ENCODE measurements around the gene TOE1. TPM values are rescaled to one million over a fixed set of nuclear protein-coding genes. Genes with fewer than 3 reads are reported as not detected.

TOE1 gene
- total RNA-seq, 1 experiment from 2014 or later: 11.5 TPM

DNA sequence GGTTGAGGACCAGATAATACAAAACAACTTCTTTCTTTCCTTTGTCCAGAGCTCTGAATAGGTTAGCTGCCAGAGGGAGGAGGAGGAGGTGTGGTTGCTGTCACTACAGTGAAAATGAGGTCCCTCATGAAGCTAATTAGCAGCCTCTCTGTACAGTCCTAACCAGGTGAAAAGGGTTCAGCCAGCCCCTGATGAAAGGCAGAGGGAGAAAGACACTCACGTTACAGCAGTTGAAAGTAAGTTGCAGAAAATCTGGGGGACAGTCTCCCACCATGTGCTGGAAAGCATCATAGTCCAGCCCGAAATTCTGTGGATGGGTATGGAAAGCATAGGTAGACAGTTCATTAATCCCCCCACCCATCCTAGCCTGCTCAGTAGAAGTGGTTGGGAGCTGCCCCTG, 6.5 kb downstream of the TOE1 start:
- no peak overlapping the region for H3K9ac ChIP-seq (ENCODE audit: low read length)
- no peak overlapping the region for H3K4me3 ChIP-seq (replicated peaks in 1 of 2; ENCODE audit: low read depth in 1 of 2, low read length in 2 of 2)
- POLR2A ChIA-PET: no interaction called here
- H3K9me3 ChIP-seq (ENCODE audit: control insufficient read depth in 1 of 2, insufficient read depth in 1 of 2, low read depth in 1 of 2, low read length in 2 of 2): no peaks in the 10 kb centered on the region
- no TSS peak for BruUV-seq (replicated peaks)
- DNase-seq (ENCODE audit: low read depth, low spot score) (no peak), ATAC-seq (no peak)
- H3K9me2 ChIP-seq (ENCODE audit: insufficient read depth): no peaks in the 10 kb centered on the region
- peaks cover 16 to 35% of the 10 kb centered on the region in 2 experiments for H3K4me1 ChIP-seq (ENCODE audit: control insufficient read depth in 1 of 2, insufficient read depth in 2 of 2, low read length in 2 of 2)
- no peak overlapping the region for H3K4me2 ChIP-seq (ENCODE audit: low read length)
- H2AFZ ChIP-seq (ENCODE audit: low read depth, low read length, poor library complexity, severe bottlenecking): no peak overlapping the region
- CTCF ChIA-PET: no interaction called here
- TF ChIP-seq EZH2phosphoT487 (IDR thresholded peaks at IDR 0.05; ENCODE audit: borderline replicate concordance) (no peak), SP1 (IDR thresholded peaks at IDR 0.05; ENCODE audit: low read depth) (no peak), YY1 (IDR thresholded peaks at IDR 0.05; ENCODE audit: extremely low read depth, insufficient replicate concordance, low read depth, low read length) (no peak), SRF (IDR thresholded peaks at IDR 0.05; ENCODE audit: low read depth) (no peak), RAD21 (IDR thresholded peaks at IDR 0.05; ENCODE audit: low read depth) (no peak), TCF7L2 (IDR thresholded peaks at IDR 0.05; ENCODE audit: borderline replicate concordance, extremely low read depth, insufficient read depth, insufficient read length) (no peak)
- TF ChIP-seq, protein P1, sequence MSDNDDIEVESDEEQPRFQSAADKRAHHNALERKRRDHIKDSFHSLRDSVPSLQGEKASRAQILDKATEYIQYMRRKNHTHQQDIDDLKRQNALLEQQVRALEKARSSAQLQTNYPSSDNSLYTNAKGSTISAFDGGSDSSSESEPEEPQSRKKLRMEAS (IDR thresholded peaks at IDR 0.05): no peak
- TF ChIP-seq, protein P2, sequence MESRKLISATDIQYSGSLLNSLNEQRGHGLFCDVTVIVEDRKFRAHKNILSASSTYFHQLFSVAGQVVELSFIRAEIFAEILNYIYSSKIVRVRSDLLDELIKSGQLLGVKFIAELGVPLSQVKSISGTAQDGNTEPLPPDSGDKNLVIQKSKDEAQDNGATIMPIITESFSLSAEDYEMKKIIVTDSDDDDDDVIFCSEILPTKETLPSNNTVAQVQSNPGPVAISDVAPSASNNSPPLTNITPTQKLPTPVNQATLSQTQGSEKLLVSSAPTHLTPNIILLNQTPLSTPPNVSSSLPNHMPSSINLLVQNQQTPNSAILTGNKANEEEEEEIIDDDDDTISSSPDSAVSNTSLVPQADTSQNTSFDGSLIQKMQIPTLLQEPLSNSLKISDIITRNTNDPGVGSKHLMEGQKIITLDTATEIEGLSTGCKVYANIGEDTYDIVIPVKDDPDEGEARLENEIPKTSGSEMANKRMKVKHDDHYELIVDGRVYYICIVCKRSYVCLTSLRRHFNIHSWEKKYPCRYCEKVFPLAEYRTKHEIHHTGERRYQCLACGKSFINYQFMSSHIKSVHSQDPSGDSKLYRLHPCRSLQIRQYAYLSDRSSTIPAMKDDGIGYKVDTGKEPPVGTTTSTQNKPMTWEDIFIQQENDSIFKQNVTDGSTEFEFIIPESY (IDR thresholded peaks at IDR 0.05; ENCODE audit: extremely low read depth, insufficient replicate concordance, low read length): no peak
- TF ChIP-seq, protein P3, sequence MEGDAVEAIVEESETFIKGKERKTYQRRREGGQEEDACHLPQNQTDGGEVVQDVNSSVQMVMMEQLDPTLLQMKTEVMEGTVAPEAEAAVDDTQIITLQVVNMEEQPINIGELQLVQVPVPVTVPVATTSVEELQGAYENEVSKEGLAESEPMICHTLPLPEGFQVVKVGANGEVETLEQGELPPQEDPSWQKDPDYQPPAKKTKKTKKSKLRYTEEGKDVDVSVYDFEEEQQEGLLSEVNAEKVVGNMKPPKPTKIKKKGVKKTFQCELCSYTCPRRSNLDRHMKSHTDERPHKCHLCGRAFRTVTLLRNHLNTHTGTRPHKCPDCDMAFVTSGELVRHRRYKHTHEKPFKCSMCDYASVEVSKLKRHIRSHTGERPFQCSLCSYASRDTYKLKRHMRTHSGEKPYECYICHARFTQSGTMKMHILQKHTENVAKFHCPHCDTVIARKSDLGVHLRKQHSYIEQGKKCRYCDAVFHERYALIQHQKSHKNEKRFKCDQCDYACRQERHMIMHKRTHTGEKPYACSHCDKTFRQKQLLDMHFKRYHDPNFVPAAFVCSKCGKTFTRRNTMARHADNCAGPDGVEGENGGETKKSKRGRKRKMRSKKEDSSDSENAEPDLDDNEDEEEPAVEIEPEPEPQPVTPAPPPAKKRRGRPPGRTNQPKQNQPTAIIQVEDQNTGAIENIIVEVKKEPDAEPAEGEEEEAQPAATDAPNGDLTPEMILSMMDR (IDR thresholded peaks at IDR 0.05 in 2 of 3, conservative IDR thresholded peaks at IDR 0.05 in 1 of 3; ENCODE audit: borderline replicate concordance in 1 of 3, insufficient read depth in 1 of 3, low read depth in 2 of 3, low read length in 2 of 3): no peak
- TF ChIP-seq, protein P4, sequence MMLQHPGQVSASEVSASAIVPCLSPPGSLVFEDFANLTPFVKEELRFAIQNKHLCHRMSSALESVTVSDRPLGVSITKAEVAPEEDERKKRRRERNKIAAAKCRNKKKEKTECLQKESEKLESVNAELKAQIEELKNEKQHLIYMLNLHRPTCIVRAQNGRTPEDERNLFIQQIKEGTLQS (IDR thresholded peaks at IDR 0.05): no peak
- peaks cover 15 to 35% of the 10 kb centered on the region in 2 experiments; a peak in 2 of 4 replicates for H3K36me3 ChIP-seq (ENCODE audit: control insufficient read depth in 1 of 2, insufficient read depth in 2 of 2, low read length in 2 of 2)
- H3K27ac ChIP-seq (ENCODE audit: low read depth, low read length): no peak overlapping the region
- no peaks in the 10 kb centered on the region for H4K20me1 ChIP-seq (ENCODE audit: insufficient read depth)
- intact Hi-C loops (cut with micrococcal nuclease): no loop called here
- RAD21 ChIA-PET (ENCODE audit: low non-redundant PET in 1 of 2, low total read pairs in 2 of 2, uncharacterized antibody in 2 of 2, unreplicated experiment in 2 of 2): no interaction called here
- H3K27me3 ChIP-seq (ENCODE audit: insufficient read depth, low read length): no peaks in the 10 kb centered on the region
- peaks cover 16% of the 10 kb centered on the region for H3K79me2 ChIP-seq (ENCODE audit: insufficient read depth, low read length)

Measured in HCT116 (cell line).